Activated gamma-delta T cell treated with Interleukin-2 at 50 U/mL for 16 hours (primary cell): ENCODE results near the gene RASIP1.
"Not testable (repeated sequence)": the region's sequence is repeated elsewhere in the genome, so short reads cannot be mapped to it uniquely, and the experiment has no call there.

Source experiments
- DNase-seq: peaks from one replicate; pipeline ENCODE4 v3.0.0-alpha.2; 2020

Gene RASIP1

GRCh38 chr19:48703316-48703715, 37.1 kb downstream of the RASIP1 start:
- no peak for DNase-seq

GRCh38 chr19:48702701-48703100, 37.7 kb downstream of the RASIP1 start:
- no peak for DNase-seq

- no peak for DNase-seq
Observed at GRCh38 chr19:48698046-48698445, 42.4 kb downstream of the RASIP1 start.

GRCh38 chr19:48696353-48697010, 43.9 kb downstream of the RASIP1 start:
- no peak for DNase-seq

GRCh38 chr19:48695743-48696352, 44.6 kb downstream of the RASIP1 start, which contains the start of gene FUT2:
Gene FUT2 (plus strand): TSS chr19:48695971. CDS start chr19:48702957, 6,986 bp downstream.
- DNase-seq = no peak

GRCh38 chr19:48693629-48694028, 46.8 kb downstream of the RASIP1 start:
- not testable (repeated sequence) for DNase-seq

- DNase-seq = no peak
Observed at GRCh38 chr19:48689449-48689848, 51.0 kb downstream of the RASIP1 start.

- no peak for DNase-seq
Observed at GRCh38 chr19:48687776-48688175, 52.6 kb downstream of the RASIP1 start.

GRCh38 chr19:48686637-48687036, 53.8 kb downstream of the RASIP1 start:
- DNase-seq = not testable (repeated sequence)

GRCh38 chr19:48686088-48686487, 54.3 kb downstream of the RASIP1 start:
- no peak for DNase-seq

- DNase-seq = no peak
Observed at GRCh38 chr19:48685583-48685982, 54.8 kb downstream of the RASIP1 start.

GRCh38 chr19:48683349-48683748, 57.1 kb downstream of the RASIP1 start:
- DNase-seq = peak; percentile 22

GRCh38 chr19:48681127-48681470, 59.3 kb downstream of the RASIP1 start:
- no peak for DNase-seq

- DNase-seq = no peak
Observed at GRCh38 chr19:48680436-48681126, 59.8 kb downstream of the RASIP1 start.

- not testable (repeated sequence) for DNase-seq
Observed at GRCh38 chr19:48680006-48680405, 60.4 kb downstream of the RASIP1 start.

GRCh38 chr19:48678201-48678600, 62.2 kb downstream of the RASIP1 start:
- no peak for DNase-seq

GRCh38 chr19:48676887-48677286, 63.5 kb downstream of the RASIP1 start:
- DNase-seq = no peak

- DNase-seq = no peak
Observed at GRCh38 chr19:48676487-48676886, 63.9 kb downstream of the RASIP1 start.

- DNase-seq = peak; percentile 74
Observed at GRCh38 chr19:48674921-48675824, 65.2 kb downstream of the RASIP1 start.

- DNase-seq = no peak
Observed at GRCh38 chr19:48674216-48674809, 66.1 kb downstream of the RASIP1 start.

GRCh38 chr19:48673436-48674100, 66.8 kb downstream of the RASIP1 start:
- no peak for DNase-seq

GRCh38 chr19:48672994-48673393, 67.4 kb downstream of the RASIP1 start, which contains the start of gene NTN5:
Gene NTN5 (minus strand): TSS chr19:48673017. CDS start chr19:48670986, 2,031 bp downstream.
- DNase-seq = no peak
